Activated CD8-positive, alpha-beta memory T cell treated with anti-CD3 and anti-CD28 coated beads, Interleukin-2, amount 50 U/mL, for 1 hour (primary cell): ENCODE measurements around the gene C17orf50.
A peak's percentile ranks its signal among the peaks of the same experiment; 100 is the strongest.
"Not testable (repeated sequence)": the region's sequence is repeated elsewhere in the genome, so short reads cannot be mapped to it uniquely, and the experiment has no call there.

Experiments
- DNase-seq: peaks from one replicate; pipeline ENCODE4 v3.0.0-alpha.2; 2020; ENCODE audit errors: extremely low read depth

C17orf50 gene

GRCh38 chr17:35734396-35734795 is 26.3 kb upstream of the C17orf50 start:
- no peak for DNase-seq

- DNase-seq, result no peak
Measured at GRCh38 chr17:35735036-35735805, 25.5 kb upstream of the C17orf50 start.

DNA sequence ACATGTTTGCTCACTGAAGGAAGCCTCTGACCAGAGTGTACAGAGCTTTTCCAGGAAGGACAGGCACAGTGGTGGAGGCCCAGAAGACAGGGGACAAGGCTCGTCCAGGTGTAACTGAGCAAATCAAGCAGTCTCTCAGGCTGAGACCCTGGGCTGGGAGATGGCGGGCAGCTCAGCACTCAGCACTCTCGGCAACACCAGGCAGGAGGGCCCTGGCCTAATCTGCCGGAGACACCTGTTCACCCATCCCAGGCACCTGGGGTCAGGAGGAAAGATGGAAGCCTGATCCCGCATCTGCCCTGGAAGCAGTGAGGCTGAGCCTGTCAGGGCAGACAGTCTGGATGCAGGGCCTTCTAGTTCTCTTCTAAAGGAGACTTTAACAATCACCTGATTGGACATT is 24.5 kb upstream of the C17orf50 start:
- DNase-seq, result no peak

DNA sequence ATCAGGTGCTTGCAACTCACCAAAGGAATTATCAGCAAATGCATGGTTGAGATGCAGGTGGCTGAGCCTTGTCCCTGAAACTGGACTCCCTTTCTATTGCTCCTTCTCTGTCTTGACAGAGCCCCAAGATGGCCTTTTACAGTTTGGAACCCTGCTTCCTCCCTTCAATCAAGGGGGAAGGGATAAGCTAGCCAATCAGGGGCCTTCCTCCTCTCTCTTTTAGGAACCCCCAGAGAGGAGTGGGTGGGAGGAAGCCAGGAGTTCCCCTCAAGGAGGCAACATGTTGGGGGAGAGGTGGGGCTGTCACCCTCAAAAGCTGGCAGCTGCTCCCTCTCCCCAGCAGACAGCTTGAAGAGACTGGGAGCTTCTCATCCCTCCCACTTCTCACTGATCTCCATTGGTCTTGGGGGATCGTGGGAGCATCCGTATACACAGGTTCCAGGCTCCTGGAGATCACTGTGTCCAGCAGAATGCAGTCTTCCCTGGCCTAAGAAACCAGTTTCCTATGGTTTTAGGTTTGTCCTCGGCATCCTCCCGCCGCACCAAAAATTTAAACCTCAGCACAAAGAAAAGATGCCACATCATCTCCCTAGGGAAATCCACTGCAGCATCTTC is 22.1 kb upstream of the C17orf50 start:
- DNase-seq, result no peak

- no peak for DNase-seq
Measured at GRCh38 chr17:35740216-35740615, 20.5 kb upstream of the C17orf50 start.

DNA sequence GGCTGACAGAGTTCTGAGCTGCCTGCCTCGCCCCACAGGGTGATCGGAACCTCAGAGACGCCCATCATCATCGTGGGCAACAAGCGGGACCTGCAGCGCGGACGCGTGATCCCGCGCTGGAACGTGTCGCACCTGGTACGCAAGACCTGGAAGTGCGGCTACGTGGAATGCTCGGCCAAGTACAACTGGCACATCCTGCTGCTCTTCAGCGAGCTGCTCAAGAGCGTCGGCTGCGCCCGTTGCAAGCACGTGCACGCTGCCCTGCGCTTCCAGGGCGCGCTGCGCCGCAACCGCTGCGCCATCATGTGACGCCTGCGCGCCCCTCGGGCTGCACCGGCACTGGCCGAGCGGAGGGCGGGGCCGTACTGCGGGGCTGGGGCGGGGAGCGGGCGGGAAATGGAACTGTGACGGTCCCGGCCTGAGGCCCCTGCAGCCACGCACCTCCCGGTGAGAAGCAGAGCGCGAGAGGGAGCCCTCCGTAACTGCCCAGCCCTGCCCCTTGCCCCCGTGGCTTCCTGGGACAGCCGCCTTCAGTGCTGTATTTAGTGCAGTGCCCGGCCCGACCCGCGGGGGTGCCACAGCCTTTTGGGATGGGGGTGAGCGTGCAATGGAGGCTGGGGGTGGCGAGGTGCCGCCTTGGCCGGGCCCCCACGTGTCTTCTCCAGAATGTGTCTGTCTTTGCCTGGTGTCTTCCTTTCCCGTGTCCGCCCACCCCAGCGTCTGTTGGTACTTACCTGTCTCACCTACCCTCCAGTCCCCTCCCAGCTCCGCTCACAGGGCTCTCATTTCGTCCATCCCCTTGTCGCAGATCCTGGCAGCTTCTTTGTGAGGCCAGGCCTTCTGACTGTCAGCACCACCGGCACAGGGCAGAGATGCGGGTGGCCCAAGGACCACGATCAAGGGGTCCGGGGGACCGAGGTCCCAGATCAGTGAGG is 19.4 kb upstream of the C17orf50 start:
- DNase-seq, result no peak

- DNase-seq, result no peak
Measured at GRCh38 chr17:35742496-35742895, 18.2 kb upstream of the C17orf50 start.

GRCh38 chr17:35742896-35743477 is 17.7 kb upstream of the C17orf50 start:
- no peak for DNase-seq

DNA sequence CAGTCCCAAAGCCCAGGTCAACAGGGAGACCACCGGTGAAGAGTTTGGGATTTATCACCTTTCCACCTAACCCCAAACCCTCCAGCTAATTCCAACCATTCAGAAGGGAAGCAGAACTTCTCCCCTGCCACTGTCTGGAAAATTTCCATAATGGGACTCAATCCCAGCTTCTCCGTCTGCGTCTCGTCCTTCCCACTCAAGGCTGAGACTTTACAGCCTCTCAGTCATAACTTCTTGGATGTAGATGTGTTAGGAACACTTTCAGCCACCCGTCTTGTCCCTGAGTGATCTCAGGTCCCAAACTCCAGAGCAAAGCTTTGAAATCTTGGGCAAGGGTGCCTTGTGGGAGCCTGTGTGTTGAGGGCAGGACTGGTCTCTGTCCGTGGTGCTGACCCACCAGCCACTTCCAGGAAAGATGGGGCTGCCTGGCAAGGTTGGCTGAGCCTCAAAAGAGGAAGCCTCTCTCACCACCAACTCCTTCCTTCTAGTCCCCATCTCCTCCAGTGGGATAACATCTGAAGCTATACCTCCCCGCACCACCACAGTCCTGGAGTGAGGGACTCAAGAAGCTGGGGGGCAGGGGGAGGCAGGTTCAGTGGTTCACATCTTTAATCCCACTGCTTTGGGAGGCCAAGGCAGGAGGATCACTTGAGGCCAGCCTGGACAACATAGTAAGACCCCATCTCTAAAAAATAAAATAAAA is 16.9 kb upstream of the C17orf50 start:
- no peak for DNase-seq

DNA sequence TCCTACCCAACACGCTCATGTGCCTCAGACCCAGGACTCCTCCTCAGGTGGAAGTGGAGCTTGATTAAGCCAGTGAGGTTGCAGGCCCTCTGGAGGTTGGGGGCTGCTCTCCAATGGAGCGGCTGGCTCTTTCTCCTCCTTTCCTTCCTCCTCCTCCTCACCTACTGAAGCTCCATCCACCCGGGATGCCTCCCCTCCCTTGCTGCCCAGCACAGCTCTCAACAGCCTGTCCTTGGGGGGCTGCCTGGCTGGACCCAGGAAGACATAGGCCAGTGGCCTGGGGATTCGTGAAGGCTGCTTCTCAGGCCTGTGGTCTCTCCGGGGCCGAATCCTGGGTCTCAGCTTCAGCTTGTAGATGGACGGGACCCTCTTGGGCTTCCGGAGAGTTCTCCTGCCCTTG is 15.9 kb upstream of the C17orf50 start:
- no peak for DNase-seq

DNA sequence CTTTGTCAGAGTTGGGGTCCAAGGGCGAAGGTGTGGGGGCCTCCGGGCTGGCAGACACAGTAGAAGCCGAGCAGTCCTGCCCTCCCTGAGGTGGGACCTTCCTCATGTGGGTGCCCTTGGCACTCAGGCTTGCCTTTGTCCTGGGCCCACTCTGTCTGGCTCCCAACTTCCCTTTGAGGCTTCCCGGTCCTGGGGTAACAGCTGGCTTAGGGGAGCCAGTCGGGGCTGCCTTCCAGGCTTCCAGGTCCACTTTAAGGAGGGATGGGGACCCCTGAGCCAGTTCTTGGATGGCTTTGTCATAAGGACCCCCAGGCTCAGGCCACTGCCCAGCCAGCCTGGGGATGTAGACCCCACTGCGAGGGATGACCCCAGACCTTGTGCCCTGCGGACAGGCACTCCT is 15.4 kb upstream of the C17orf50 start:
- DNase-seq, result no peak

DNA sequence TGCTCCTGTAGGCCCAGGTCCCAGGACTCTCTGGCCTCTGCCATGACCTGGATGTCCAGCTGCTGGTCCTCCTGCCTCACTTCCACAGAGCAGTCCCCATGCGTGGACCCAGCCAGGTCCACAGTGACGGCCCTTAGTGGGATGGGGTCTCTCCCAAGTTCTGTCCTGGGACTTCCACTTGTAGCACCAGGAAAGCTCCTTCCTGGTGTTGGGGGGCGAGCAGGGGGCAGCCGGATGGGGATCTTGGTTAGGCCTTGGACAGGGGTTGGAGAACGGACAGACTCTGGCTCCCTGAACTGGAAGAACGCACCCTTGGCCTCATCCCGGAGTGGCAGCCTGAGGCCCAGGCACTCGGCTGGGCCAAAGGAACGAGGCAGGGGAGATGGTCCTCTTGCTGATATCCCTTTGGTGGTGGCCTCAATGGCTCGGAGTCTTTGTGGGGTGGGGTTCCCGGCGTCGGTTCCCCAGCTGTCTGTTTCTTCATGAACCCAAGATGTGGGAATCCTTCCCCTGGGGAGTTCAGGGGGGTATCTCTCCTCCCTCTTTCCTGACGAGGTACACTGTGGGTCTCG is 14.9 kb upstream of the C17orf50 start:
- DNase-seq, result no peak

DNA sequence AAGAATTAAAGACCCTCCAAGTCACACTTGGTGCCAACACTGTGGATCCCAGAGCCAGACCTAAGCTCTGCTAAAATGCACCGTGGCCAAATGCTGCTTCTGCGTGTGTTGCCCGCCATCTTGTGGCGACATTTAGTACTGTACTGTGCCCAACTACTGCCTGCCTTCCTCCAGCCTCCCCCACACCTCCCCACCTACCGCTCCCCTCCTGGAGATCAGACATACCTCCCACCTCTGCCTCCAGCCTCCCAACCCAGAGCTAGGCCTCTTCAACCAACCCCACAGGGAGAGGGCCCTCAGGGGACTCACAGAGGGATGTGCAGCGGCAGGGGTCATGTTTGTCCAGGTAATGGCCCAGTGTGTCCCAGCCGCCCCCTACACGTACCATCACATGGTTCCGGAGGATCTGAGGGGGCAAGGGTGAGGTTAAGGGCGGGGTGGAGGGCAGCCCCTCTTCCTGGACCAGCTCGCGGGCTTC is 13.1 kb upstream of the C17orf50 start:
- DNase-seq, result peak; percentile 43

- DNase-seq, result no peak
Measured at GRCh38 chr17:35748341-35748841, 12.3 kb upstream of the C17orf50 start.

DNA sequence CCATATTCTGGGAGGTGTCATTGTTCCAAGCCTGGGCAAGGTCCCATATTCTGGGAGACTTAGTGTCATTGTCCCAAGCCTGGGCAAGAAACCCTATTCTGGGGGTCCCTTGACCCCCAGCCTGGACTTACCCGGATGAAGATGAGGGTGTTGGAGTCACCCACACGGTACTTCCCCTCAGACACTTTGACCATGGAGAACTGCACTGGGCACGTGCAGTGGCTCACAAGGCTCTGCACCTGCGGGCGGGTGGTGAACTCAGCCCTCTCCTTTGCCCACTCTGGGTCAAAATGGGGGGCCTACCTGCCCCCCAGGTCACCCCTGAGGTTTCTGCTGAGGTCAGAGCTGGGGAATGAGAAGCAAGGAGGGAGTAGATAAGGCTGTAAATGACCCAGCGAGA is 11.7 kb upstream of the C17orf50 start:
- no peak for DNase-seq

GRCh38 chr17:35749560-35750412 is 10.9 kb upstream of the C17orf50 start:
- DNase-seq, result no peak

DNA sequence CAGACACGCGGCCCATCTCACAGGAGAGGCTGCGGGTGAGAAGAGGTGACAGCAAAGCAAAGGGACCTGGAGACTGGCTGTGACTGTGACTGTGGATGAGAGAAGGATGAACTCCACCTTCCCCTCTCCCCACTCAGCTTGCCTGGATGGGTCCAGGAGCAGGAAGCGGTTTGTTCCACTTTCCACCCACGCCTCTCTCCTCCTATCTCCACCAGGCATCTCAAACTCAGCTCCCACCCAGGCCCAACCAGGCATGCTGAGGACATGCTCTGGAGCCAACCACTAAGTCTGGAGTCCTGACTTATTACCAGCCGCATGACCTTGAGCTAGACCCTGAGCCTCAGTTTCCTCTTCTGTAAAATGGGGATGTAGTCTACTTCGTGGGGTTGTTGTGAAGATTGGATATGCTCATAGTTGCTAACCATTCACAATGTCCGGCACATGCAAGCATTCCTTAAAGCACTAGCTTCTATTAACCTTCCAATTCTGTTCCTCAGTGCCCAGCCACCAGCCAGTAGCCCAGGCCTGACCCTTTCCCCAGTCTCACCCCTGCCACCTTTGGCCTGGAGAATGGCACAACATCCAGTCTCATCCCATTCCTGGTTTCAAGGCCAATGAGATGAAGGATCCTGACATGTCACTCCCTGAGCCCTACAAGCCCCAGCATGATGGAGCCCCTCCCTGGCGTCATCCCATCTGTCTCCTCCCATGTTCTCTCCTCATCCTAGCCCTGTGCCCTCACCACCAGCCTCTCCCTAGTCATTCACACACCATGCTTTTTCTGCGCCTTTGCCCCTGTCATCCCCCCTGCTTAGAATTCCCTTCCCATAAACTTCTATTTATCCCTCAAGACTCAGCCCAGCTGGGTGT is 9.9 kb upstream of the C17orf50 start:
- no peak for DNase-seq

- DNase-seq, result not testable (repeated sequence)
Measured at GRCh38 chr17:35751541-35751940, 9.1 kb upstream of the C17orf50 start.

GRCh38 chr17:35752471-35752870 is 8.2 kb upstream of the C17orf50 start:
- DNase-seq, result no peak
